GM12872 (cell line): Measurements from ENCODE around the gene ATG7.
A peak's percentile ranks its signal among the peaks of the same experiment; 100 is the strongest.

ENCODE experiments used
- TF ChIP-seq, protein P1 (sequence below): IDR thresholded peaks from 3 replicates; pipeline ENCODE4 v1.5.1; 2011; ENCODE audit warnings: low read depth, mild to moderate bottlenecking, low read length, moderate library complexity; ENCODE audit not compliant: insufficient read depth

Gene ATG7

DNA sequence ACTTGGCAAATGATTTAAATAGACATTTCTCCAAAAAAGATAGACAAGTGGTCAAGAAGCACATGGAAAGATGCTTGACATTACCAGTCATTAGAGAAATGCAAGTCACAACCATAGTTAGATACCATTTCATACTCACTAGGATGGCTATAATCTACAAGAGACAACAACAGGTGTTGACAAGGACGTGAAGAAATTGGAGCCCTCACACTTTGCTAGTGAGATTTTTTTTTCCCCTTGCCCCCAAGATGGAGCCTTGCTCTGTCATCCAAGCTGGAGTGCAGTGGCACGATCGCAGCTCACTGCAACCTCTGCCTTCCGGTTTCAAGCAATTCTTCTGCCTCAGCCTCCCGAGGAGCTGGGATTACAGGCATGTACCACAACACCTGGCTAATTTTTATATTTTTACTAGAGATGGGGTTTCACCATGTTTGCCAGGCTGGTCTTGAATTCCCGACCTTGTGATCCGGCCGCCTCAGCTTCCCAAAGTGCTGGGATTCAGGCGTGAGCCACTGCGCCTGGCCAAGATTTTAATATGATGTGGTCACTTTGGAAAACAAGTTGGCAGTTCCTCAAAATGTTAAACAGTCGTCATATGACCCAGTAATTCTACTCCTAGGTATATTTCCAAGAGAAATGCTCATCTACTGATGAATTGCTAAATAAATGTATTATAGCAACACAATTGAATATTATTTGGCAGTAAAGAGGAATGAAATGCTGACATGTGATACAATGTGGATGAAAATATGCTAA lies 103.3 kb downstream of the ATG7 start:
- TF ChIP-seq, protein P1, sequence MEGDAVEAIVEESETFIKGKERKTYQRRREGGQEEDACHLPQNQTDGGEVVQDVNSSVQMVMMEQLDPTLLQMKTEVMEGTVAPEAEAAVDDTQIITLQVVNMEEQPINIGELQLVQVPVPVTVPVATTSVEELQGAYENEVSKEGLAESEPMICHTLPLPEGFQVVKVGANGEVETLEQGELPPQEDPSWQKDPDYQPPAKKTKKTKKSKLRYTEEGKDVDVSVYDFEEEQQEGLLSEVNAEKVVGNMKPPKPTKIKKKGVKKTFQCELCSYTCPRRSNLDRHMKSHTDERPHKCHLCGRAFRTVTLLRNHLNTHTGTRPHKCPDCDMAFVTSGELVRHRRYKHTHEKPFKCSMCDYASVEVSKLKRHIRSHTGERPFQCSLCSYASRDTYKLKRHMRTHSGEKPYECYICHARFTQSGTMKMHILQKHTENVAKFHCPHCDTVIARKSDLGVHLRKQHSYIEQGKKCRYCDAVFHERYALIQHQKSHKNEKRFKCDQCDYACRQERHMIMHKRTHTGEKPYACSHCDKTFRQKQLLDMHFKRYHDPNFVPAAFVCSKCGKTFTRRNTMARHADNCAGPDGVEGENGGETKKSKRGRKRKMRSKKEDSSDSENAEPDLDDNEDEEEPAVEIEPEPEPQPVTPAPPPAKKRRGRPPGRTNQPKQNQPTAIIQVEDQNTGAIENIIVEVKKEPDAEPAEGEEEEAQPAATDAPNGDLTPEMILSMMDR = no peak

DNA sequence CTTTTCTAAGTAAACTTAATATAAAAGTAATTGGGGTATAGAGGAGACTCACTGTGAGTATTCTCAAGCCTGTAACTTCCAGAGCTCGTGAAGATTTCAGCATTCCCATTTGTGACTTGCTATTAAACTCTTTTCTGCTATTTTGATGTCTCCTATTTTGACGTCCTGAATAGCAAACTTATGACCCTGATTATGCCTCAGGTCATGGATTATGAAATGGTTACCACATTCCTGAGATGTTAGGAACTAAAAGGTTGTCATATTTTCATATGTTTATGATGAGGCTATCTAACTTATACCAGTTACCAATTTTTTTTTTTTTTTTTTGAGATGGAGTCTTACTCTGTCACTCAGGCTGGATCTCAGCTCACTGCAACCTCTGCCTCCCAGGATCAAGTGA lies 105.5 kb downstream of the ATG7 start:
- TF ChIP-seq, protein P1 = no peak

DNA sequence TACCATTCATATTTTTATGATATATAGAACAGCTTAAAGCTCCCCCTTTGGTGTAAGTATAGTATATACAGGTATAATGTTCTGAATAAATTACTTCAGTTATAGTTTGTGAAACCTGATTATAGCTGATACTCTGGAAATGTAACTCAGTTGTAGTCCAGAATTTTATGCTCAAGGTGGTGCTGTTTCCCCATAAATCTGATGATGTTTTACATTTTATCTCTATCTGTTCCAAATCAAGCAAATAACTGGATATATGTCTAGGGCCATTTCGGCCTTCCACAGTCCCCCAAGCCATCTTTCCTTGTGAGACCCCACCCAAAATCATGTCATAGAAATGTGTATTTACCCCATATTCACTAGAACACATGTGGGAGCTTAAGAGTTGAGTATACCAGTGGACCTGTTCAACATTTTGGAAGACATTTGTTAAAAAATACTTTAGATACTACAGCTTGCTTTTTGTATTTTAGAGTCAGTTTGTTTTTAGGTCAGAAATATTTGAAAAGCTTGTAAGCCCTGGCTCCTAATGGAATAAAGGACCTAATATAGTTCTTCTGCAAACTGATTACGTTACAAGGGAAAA lies 107.1 kb downstream of the ATG7 start:
- TF ChIP-seq, protein P1 = 0 out of 3 replicates have a peak, but pooled peaks have one; percentile 18

DNA sequence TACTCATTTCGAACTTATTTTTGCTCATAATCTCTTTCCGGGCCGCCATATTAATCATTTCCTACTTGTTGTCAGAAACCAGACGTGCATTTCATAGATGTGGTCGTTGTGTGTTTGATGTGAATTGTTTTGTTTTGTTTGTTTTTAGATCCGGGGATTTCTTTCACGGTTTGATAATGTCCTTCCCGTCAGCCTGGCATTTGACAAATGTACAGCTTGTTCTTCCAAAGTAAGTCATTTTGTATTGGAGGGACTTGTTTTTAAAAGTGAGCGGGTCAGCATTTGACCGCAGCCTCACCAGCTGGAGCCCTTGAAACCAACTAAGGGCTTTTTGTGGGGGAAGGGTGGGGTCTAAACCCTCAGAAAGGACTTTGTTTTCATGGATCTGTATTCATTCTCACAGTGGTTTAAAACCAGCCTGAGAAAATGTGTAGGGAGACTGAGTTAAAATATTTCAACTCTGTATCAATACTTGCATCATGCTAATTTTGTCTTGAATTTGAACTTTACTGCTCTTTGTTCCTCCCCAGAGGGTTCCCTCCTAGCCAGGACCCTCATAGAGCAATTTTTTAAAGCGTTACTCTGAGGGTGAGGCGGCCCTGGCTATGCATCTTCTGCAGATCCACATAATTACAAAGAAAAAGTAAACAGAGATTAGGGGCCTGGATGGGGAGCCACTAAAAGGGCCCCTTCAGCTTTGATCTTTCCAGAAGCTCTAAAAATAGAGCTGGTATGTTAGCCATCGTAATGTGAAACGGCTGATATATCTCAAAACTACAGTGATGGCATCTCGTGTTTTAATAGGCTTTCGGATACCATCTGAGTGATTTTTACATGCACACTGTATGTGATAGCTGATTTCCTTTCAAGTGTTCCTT lies 107.9 kb downstream of the ATG7 start:
- TF ChIP-seq, protein P1 = no peak

DNA sequence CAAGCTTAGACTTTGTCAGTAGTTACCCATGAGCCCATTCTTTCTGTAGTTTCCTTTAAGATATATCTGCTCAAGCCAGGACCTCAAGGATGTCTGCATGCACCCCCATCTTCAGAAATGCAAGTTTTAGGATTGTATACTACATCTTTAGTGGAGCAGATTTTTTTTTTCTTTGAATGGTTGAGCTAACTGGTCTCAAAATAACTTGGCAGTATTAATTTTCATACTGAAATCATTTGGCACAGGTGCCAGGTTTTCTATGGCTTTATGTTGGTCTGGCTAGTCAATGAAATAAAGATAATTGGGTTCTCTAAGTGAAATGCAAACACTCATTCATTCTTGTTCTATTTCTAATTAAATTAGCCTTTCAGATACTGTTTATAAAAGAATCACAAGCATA lies 108.9 kb downstream of the ATG7 start:
- TF ChIP-seq, protein P1 = no peak

DNA sequence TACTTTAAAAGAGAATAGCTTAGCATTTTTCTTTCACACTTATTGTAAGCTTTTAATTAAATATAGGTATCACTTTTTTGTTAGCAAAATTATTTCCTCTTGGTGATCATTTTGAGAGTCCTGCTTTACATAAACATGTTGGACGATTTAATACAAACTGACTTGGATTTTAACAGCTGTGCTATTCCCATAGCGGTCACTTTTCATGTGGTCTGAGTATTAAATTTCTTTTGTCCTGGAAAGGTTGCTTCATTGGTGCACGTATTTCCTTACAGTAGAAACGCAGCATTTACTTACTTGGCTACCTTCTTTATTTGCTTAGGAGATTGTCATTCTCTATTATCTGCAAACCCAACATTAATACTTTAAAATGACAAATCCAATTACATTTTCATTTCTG lies 109.4 kb downstream of the ATG7 start:
- TF ChIP-seq, protein P1 = no peak

DNA sequence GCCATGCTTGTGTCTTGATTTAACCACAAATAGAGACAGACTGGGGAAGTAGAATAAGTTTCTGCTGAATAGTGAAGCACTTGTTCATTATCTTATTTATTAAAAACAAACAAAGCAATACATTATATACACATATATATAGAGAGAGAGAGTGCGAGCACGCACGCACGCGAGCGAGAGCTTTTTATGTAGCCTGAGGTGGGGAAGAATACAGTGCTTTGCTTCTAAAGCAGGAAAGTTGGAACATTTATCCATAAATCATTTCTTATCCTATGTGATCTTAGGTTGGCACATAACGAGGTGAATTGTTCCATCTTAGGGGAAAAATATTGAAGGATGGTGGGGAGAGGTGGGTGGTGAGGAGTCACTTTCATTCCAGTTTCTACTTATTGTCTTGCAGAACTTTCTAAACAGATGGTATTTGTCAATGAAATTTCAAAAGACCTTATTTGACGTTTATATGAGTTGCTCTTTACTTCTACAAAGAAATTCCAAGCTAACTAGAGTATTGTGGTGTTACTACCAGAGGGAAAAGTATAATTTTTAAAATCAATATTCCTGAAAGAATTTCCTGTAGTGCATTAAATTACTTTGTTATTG lies 110.0 kb downstream of the ATG7 start:
- TF ChIP-seq, protein P1 = no peak
